Parathyroid adenoma (tissue), 2 donors: ENCODE measurements around the gene RASGEF1B.

ENCODE experiments used
- H2AFZ ChIP-seq: fragments of 300-600 bp; sonication (generic); one replicate; pipeline ENCODE4 v1.7.0; 2017; ENCODE audit warnings: antibody characterized with exemption, mild to moderate bottlenecking
- H3K27ac ChIP-seq: fragments of 300-600 bp; sonication (generic); one replicate; pipeline ENCODE4 v1.7.0; 2017
- H3K27me3 ChIP-seq: fragments of 300-600 bp; sonication (generic); one replicate; pipeline ENCODE4 v1.7.0; 2017; ENCODE audit warnings: low read length; ENCODE audit not compliant: control insufficient read depth, insufficient read depth
- H3K36me3 ChIP-seq: fragments of 300-600 bp; sonication (generic); one replicate; pipeline ENCODE4 v1.7.0; 2017; ENCODE audit warnings: low read length; ENCODE audit not compliant: control insufficient read depth, insufficient read depth
- H3K4me1 ChIP-seq: fragments of 300-600 bp; sonication (generic); one replicate; pipeline ENCODE4 v1.7.0; 2017; ENCODE audit warnings: control low read depth
- H3K4me2 ChIP-seq: fragments of 300-600 bp; sonication (generic); one replicate; pipeline ENCODE4 v1.7.0; 2017; ENCODE audit warnings: low read length
- H3K4me3 ChIP-seq: fragments of 300-600 bp; sonication (generic); one replicate; pipeline ENCODE4 v1.7.0; 2017; ENCODE audit warnings: low read depth, low read length
- H3K79me2 ChIP-seq: fragments of 300-600 bp; sonication (generic); one replicate; pipeline ENCODE4 v1.7.0; 2017; ENCODE audit warnings: control low read depth
- H3K9ac ChIP-seq: fragments of 300-600 bp; sonication (generic); one replicate; pipeline ENCODE4 v1.7.0; 2017; ENCODE audit warnings: mild to moderate bottlenecking
- H3K9me3 ChIP-seq: fragments of 300-600 bp; sonication (generic); one replicate; pipeline ENCODE4 v1.7.0; 2017; ENCODE audit warnings: low read length; ENCODE audit not compliant: control insufficient read depth
- CTCF ChIP-seq: fragments of 300-600 bp; sonication (generic); IDR thresholded peaks from one replicate; pipeline ENCODE4 v1.7.0; 2017; ENCODE audit warnings: antibody characterized with exemption, mild to moderate bottlenecking
- donor health status: primary hyperparathyroidism.

The RASGEF1B gene

GRCh38 chr4:81505004-81505598, 33.4 kb upstream of the RASGEF1B start:
- Histone ChIP-seq H3K9me3 (no peaks in the 10 kb centered on the region), H3K4me1 (no peaks in the 10 kb centered on the region), H3K27ac (peak overlapping the region; percentile 39), H3K79me2 (no peaks in the 10 kb centered on the region), H2AFZ (no peak overlapping the region), H3K9ac (no peak overlapping the region), H3K36me3 (no peaks in the 10 kb centered on the region), H3K4me3 (no peak overlapping the region), H3K4me2 (no peak overlapping the region), H3K27me3 (no peaks in the 10 kb centered on the region)
- no peak for TF ChIP-seq CTCF

- Histone ChIP-seq H3K27me3 (no peaks in the 10 kb centered on the region), H3K36me3 (no peaks in the 10 kb centered on the region), H3K9me3 (no peaks in the 10 kb centered on the region), H3K9ac (no peak overlapping the region), H3K4me3 (no peak overlapping the region), H3K4me1 (no peaks in the 10 kb centered on the region), H3K27ac (peak overlapping the region; percentile 39), H2AFZ (no peak overlapping the region), H3K4me2 (no peak overlapping the region), H3K79me2 (no peaks in the 10 kb centered on the region)
- TF ChIP-seq CTCF = no peak
Measured at GRCh38 chr4:81504112-81505003, 32.7 kb upstream of the RASGEF1B start.

- Histone ChIP-seq H3K36me3 (no peaks in the 10 kb centered on the region), H3K9me3 (no peaks in the 10 kb centered on the region), H3K9ac (no peak overlapping the region), H3K27ac (no peak overlapping the region), H3K4me1 (no peaks in the 10 kb centered on the region), H3K4me3 (no peak overlapping the region), H3K79me2 (no peaks in the 10 kb centered on the region), H3K4me2 (no peak overlapping the region), H3K27me3 (no peaks in the 10 kb centered on the region), H2AFZ (no peak overlapping the region)
- TF ChIP-seq CTCF = no peak
Measured at GRCh38 chr4:81503586-81503985, 31.9 kb upstream of the RASGEF1B start.

- Histone ChIP-seq H3K27me3 (no peaks in the 10 kb centered on the region), H3K4me1 (no peaks in the 10 kb centered on the region), H3K4me2 (no peak overlapping the region), H2AFZ (no peak overlapping the region), H3K9ac (no peak overlapping the region), H3K9me3 (no peaks in the 10 kb centered on the region), H3K4me3 (no peak overlapping the region), H3K79me2 (no peaks in the 10 kb centered on the region), H3K27ac (no peak overlapping the region), H3K36me3 (no peaks in the 10 kb centered on the region)
- TF ChIP-seq CTCF = no peak
Measured at GRCh38 chr4:81502564-81502963, 30.9 kb upstream of the RASGEF1B start.
